DMS114 treated with DMSO at 0.1 percent for 48 hours (cell line): ENCODE results near the gene SORL1.
A peak's percentile ranks its signal among the peaks of the same experiment; 100 is the strongest.

Experiments used
- DNase-seq: peaks from one replicate; lab custom pipeline; 2025; ENCODE audit not compliant: unreplicated experiment; lab: John Stamatoyannopoulos, UW

The SORL1 gene

GRCh38 chr11:121581607-121582006 lies 129.5 kb downstream of the SORL1 start:
- DNase-seq = no peak

GRCh38 chr11:121582296-121582695 lies 130.2 kb downstream of the SORL1 start:
- no peak for DNase-seq

- no peak for DNase-seq
Measured at GRCh38 chr11:121583825-121584224, 131.7 kb downstream of the SORL1 start.

- no peak for DNase-seq
Measured at GRCh38 chr11:121586750-121587149, 134.6 kb downstream of the SORL1 start.

GRCh38 chr11:121587182-121587581 lies 135.1 kb downstream of the SORL1 start:
- DNase-seq = no peak

DNA sequence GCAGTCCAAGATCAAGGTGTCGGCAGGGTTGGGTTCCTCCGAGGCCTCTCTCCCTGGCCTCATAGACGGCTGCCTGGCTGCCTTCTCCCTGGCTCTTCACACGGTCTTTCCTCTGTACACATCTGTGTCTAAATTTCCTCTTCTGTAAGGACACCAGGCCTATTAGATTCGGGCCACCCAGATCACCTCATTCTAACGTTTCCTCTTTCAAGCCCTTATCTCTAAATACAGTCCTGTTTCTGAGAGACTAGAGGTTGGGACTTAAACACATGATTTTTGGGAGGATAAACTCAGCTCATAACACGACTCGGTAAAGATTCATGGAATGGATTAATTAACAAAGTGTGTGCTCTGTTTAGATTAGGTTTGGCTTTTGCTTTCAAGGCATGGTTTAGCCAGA lies 136.6 kb downstream of the SORL1 start:
- no peak for DNase-seq

GRCh38 chr11:121589946-121590537 lies 137.9 kb downstream of the SORL1 start:
- no peak for DNase-seq

DNA sequence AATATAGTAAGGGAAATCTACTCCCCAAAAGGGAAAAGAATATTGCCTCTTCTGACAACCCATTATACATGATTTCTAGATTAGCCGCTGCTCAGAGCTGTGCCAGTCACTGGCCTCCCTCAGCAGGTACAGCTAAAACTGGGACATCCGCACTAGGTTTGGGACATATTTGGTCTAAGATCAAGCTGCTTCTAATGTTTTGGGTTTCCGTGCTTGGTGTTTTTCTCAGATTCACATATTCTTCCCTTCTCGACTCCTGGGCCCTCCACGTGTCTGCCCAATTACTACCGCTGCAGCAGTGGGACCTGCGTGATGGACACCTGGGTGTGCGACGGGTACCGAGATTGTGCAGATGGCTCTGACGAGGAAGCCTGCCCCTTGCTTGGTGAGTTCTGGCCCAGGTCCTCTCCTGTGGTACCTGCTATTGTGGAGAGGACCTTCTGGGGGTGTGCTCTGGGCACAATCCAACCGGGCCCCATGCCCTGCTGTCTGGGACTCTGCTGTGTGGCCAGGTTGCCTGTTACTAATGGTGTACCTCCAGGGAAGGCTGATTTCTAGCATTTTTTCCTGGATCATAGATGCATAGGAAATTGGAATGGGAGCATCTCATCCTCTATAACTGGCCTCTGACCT lies 138.8 kb downstream of the SORL1 start:
- DNase-seq = no peak

DNA sequence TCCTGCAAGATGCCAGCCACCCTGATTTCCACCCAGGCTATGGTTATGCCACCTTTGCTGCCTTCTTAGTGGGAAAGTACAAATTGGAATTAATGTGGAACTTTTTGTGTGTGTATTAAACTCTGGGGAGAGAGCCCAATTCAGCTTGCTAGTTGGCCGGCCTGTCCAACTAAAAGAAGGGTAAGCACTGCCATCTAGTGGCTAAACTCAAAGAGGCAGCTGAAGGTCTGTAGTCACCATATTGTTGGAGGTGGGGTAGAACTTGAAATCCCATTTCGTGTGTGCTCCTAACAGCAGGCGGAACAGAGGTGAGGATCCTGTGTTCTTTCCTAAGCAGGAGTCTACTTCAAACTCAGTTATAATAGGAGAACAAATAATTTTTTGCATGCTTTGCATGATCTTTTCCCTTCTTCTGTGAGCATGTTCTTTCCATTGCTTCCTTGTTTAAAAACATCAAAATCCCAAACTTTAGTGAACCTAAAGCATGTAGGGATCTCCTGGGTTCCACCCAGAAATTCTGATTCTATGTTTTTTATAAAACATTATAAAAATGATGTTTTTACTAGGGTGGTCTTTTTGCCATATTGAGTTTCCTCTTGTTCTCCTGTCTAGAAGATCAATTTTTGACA lies 139.4 kb downstream of the SORL1 start:
- DNase-seq = peak; percentile 60

- DNase-seq = no peak
Measured at GRCh38 chr11:121592708-121593107, 140.6 kb downstream of the SORL1 start.

DNA sequence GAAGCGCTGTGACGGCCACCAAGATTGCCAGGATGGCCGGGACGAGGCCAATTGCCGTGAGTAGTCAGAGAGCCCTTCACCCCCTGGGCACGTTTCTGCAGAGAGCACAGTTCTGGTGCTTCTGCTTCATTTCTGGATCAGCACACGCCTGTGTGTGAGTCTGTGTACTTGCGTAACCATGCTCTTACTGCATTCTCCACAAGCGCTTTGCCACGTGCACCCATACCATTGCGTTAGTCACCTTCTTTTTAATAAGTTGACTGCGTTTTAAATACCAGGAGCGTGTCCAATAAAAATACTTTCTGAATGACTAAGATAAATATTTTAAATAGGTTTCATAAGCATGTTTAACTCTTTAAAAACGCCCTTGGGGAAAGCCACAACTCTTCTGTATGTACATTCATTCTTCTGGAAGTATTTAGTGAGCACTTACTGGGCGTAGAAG lies 143.6 kb downstream of the SORL1 start:
- DNase-seq = no peak

GRCh38 chr11:121596195-121597155 lies 144.4 kb downstream of the SORL1 start:
- DNase-seq = no peak

GRCh38 chr11:121603316-121603715 lies 151.2 kb downstream of the SORL1 start:
- no peak for DNase-seq

DNA sequence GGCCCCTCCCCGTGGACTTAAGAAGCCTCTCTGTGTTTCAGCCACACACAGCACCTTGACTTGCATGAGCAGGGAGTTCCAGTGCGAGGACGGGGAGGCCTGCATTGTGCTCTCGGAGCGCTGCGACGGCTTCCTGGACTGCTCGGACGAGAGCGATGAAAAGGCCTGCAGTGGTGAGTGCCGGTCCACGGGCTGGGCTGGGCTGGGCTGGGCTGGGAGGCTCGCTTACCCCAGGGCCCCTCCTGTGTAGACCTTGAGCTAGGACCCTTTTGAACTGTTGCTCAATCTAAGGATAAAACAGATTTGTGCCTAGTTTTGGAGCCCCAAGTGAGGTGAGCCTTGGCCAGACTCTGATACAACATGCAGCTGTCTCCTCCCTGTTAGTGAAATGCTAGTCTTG lies 152.0 kb downstream of the SORL1 start:
- DNase-seq = no peak

DNA sequence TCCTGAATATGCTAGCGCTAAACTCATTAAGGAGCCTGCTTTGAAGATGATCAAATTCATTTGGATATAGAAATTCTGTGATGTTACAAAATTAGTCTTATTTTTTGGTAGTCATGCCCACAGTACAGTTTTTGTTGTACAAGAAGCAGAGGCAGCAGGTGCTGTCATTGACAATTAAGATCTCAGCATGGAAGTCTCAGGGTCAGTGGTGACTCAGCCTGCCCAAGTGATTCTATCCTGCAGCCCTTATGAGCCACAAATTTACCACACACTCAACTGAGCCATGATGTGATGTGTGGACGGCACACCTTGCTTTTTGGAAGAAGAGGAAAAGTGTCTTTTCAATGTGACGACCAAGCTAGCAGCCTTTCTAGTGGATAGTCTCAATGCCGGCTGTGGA lies 154.2 kb downstream of the SORL1 start:
- DNase-seq = no peak

DNA sequence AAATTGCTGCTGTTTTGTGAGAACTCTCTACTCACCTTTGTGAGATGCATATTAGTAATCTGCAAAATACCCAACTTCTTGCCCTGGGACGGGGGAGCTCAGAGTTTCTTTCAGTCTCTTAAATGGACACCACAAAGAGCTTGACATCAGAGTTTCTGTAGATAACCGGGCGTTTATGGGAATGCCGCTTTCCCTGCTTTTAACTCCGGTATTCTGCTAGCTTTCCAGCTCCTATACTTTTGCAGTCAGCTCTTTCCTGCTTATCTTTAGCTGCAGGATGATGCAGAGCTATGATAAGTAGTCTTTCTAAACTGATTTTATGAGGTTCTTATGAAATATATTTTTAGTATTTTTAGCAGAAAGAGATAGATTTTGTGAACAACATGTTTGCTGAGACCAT lies 155.2 kb downstream of the SORL1 start:
- DNase-seq = no peak

- DNase-seq = no peak
Measured at GRCh38 chr11:121608545-121609098, 156.5 kb downstream of the SORL1 start.

GRCh38 chr11:121610706-121611105 lies 158.6 kb downstream of the SORL1 start:
- DNase-seq = no peak

DNA sequence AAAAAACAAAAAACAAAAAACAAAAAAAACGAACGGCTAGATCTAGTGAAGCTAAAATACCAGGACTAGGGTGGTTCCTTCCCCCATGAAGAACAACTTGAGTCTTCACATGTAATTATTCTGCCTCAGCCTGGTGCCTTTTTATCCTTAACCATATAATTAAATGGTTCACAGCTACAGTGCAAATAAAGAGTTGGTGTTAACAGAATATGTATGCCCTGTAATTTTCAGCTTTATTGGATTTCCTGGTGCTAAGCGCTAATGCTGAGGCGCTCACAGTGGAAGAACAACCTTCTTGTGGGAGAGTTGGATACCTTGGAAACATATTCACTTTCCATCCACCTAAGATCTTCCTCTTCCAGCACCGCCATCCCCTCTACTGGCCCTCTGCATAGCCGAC lies 159.1 kb downstream of the SORL1 start:
- DNase-seq = no peak

DNA sequence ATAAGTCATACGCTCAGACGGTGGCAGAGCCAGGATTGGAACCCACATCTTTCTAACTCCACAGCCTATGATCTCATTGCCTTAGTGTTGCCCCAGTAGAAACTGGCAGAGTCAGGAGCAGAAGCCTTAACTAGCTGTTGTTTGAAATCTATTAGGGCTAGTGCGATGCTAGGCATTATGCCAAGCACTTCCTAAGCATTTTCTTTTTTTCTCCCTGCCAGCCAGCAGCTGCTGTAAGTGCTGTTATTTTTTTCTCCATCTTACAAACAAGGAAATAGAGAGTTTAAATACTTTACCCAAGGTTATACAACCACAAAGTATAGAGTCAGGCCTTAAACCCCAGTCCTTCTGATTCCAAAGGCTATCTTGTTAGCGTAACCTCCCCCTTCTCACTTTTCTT lies 161.6 kb downstream of the SORL1 start:
- no peak for DNase-seq

DNA sequence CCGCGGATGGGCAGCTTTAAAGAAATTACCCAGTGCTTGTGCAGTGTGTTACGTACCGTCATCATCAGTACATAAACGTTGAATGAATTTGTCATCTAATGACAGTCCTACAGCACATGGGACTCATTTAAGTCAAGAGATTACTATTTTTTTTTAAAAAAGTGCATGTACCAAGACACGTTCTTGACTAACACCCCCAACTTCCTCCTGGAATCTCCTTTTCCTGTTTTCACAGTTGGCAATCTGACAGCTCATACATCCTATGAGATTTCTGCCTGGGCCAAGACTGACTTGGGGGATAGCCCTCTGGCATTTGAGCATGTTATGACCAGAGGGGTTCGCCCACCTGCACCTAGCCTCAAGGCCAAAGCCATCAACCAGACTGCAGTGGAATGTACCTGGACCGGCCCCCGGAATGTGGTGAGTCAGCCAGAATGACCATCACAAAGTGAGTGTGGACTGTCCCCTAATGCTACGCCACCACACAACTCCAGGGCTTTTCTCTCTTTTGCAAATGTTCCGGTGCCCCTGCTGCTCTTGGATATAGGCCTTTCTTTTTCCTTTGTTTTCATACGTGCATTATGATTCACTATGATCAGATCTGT lies 162.6 kb downstream of the SORL1 start:
- DNase-seq = no peak
